HEK293 (cell line): Measurements from ENCODE around the gene CTIF.
A peak's percentile ranks its signal among the peaks of the same experiment; 100 is the strongest.

Experiments used
- CTCF ChIP-seq: fragments of 450-650 bp; formaldehyde crosslinking; IDR thresholded peaks from 2 replicates; pipeline ENCODE4 v1.5.1; 2016; ENCODE audit warnings: missing biosample characterization, missing genetic modification characterization
- GLIS1 ChIP-seq: fragments of 450-650 bp; formaldehyde crosslinking; IDR thresholded peaks from 2 replicates; pipeline ENCODE4 v1.5.1; 2016; ENCODE audit warnings: missing biosample characterization, missing genetic modification characterization
- HIC1 ChIP-seq: fragments of 450-650 bp; formaldehyde crosslinking; IDR thresholded peaks from 2 replicates; pipeline ENCODE4 v1.5.1; 2016; ENCODE audit warnings: missing biosample characterization, missing genetic modification characterization
- KLF1 ChIP-seq: fragments of 450-650 bp; formaldehyde crosslinking; IDR thresholded peaks from 2 replicates; pipeline ENCODE4 v1.5.1; 2016; ENCODE audit warnings: missing biosample characterization, missing genetic modification characterization
- SP3 ChIP-seq: fragments of 450-650 bp; formaldehyde crosslinking; IDR thresholded peaks from 2 replicates; pipeline ENCODE4 v1.5.1; 2016; ENCODE audit warnings: missing biosample characterization, missing genetic modification characterization
- SP7 ChIP-seq: fragments of 450-650 bp; formaldehyde crosslinking; IDR thresholded peaks from 2 replicates; pipeline ENCODE4 v1.5.1; 2016; ENCODE audit warnings: missing biosample characterization, missing genetic modification characterization
- TCF7L2 ChIP-seq: IDR thresholded peaks from 2 replicates; pipeline ENCODE4 v1.6.1; 2011; ENCODE audit warnings: low read depth, mild to moderate bottlenecking, inconsistent platforms, low read length, moderate library complexity, borderline replicate concordance
- ZBTB10 ChIP-seq: fragments of 450-650 bp; formaldehyde crosslinking; IDR thresholded peaks from 2 replicates; pipeline ENCODE4 v1.5.1; 2016; ENCODE audit warnings: missing biosample characterization, missing genetic modification characterization
- ZBTB49 ChIP-seq: fragments of 450-650 bp; formaldehyde crosslinking; IDR thresholded peaks from 2 replicates; pipeline ENCODE4 v1.5.1; 2016; ENCODE audit warnings: missing biosample characterization, missing genetic modification characterization, low read depth
- ZBTB6 ChIP-seq: fragments of 450-650 bp; formaldehyde crosslinking; IDR thresholded peaks from 2 replicates; pipeline ENCODE4 v1.5.1; 2017; ENCODE audit warnings: missing biosample characterization, missing genetic modification characterization
- ZBTB7A ChIP-seq: fragments of 450-650 bp; formaldehyde crosslinking; IDR thresholded peaks from 2 replicates; pipeline ENCODE4 v1.5.1; 2016; ENCODE audit warnings: low read depth, missing biosample characterization, missing genetic modification characterization
- ZFP37 ChIP-seq: fragments of 450-650 bp; formaldehyde crosslinking; IDR thresholded peaks from 2 replicates; pipeline ENCODE4 v1.5.1; 2016; ENCODE audit warnings: missing biosample characterization, missing genetic modification characterization
- ZNF132 ChIP-seq: fragments of 450-650 bp; formaldehyde crosslinking; IDR thresholded peaks from 2 replicates; pipeline ENCODE4 v1.5.1; 2017; ENCODE audit warnings: missing biosample characterization, missing genetic modification characterization, borderline replicate concordance
- ZNF133 ChIP-seq: fragments of 450-650 bp; formaldehyde crosslinking; IDR thresholded peaks from 2 replicates; pipeline ENCODE4 v1.5.1; 2016; ENCODE audit warnings: missing biosample characterization, missing genetic modification characterization
- ZNF2 ChIP-seq: fragments of 450-650 bp; formaldehyde crosslinking; IDR thresholded peaks from 2 replicates; pipeline ENCODE4 v1.5.1; 2016; ENCODE audit warnings: missing biosample characterization, missing genetic modification characterization
- ZNF266 ChIP-seq: fragments of 450-650 bp; formaldehyde crosslinking; IDR thresholded peaks from 2 replicates; pipeline ENCODE4 v1.5.1; 2016; ENCODE audit warnings: missing biosample characterization, missing genetic modification characterization, low read depth
- ZNF350 ChIP-seq: fragments of 450-650 bp; formaldehyde crosslinking; IDR thresholded peaks from 2 replicates; pipeline ENCODE4 v1.5.0; 2017; ENCODE audit warnings: missing biosample characterization, mild to moderate bottlenecking, missing genetic modification characterization
- ZNF366 ChIP-seq: fragments of 450-650 bp; formaldehyde crosslinking; conservative IDR thresholded peaks from 2 replicates; pipeline ENCODE4 v1.5.1; 2016; ENCODE audit warnings: missing biosample characterization, missing genetic modification characterization
- ZNF391 ChIP-seq: fragments of 450-650 bp; formaldehyde crosslinking; IDR thresholded peaks from 2 replicates; pipeline ENCODE4 v1.5.1; 2016; ENCODE audit warnings: low read depth, missing biosample characterization, missing genetic modification characterization, borderline replicate concordance
- ZNF404 ChIP-seq: fragments of 450-650 bp; formaldehyde crosslinking; IDR thresholded peaks from 2 replicates; pipeline ENCODE4 v1.5.1; 2017; ENCODE audit warnings: missing biosample characterization, missing genetic modification characterization
- ZNF416 ChIP-seq: fragments of 450-650 bp; formaldehyde crosslinking; IDR thresholded peaks from 2 replicates; pipeline ENCODE4 v1.5.1; 2016; ENCODE audit warnings: missing biosample characterization, missing genetic modification characterization
- ZNF423 ChIP-seq: fragments of 450-650 bp; formaldehyde crosslinking; IDR thresholded peaks from 2 replicates; pipeline ENCODE4 v1.5.1; 2016; ENCODE audit warnings: missing biosample characterization, missing genetic modification characterization
- ZNF610 ChIP-seq: fragments of 450-650 bp; formaldehyde crosslinking; IDR thresholded peaks from 2 replicates; pipeline ENCODE4 v1.5.1; 2016; ENCODE audit warnings: missing biosample characterization, missing genetic modification characterization, borderline replicate concordance
- ZNF621 ChIP-seq: fragments of 450-650 bp; formaldehyde crosslinking; IDR thresholded peaks from 2 replicates; pipeline ENCODE4 v1.5.1; 2017; ENCODE audit warnings: missing biosample characterization, missing genetic modification characterization
- ZNF658 ChIP-seq: fragments of 450-650 bp; formaldehyde crosslinking; IDR thresholded peaks from 2 replicates; pipeline ENCODE4; 2016; ENCODE audit warnings: missing biosample characterization, missing genetic modification characterization
- ZNF692 ChIP-seq: fragments of 450-650 bp; formaldehyde crosslinking; IDR thresholded peaks from 2 replicates; pipeline ENCODE4 v1.5.1; 2016; ENCODE audit warnings: missing biosample characterization, missing genetic modification characterization
- ZNF76 ChIP-seq: fragments of 450-650 bp; formaldehyde crosslinking; IDR thresholded peaks from 2 replicates; pipeline ENCODE4; 2016; ENCODE audit warnings: low read depth, missing biosample characterization, missing genetic modification characterization, borderline replicate concordance
- ZNF777 ChIP-seq: fragments of 450-650 bp; formaldehyde crosslinking; IDR thresholded peaks from 2 replicates; pipeline ENCODE4 v1.5.1; 2017; ENCODE audit warnings: missing biosample characterization, missing genetic modification characterization, borderline replicate concordance
- ZNF785 ChIP-seq: fragments of 450-650 bp; formaldehyde crosslinking; IDR thresholded peaks from 2 replicates; pipeline ENCODE4 v1.5.1; 2016; ENCODE audit warnings: missing biosample characterization, missing genetic modification characterization
- ZSCAN16 ChIP-seq: fragments of 450-650 bp; formaldehyde crosslinking; IDR thresholded peaks from 2 replicates; pipeline ENCODE4 v1.5.1; 2016; ENCODE audit warnings: missing biosample characterization, missing genetic modification characterization

CTIF gene

GRCh38 chr18:48675352-48675761 is 136.5 kb downstream of the CTIF start (continued):
- TF ChIP-seq HIC1 (tag by site-specific recombination), result no peak
- 0 out of 2 replicates have a peak, but pooled peaks have one; percentile 6 for TF ChIP-seq ZNF423
- peak; percentile 44; the same call in 1 of the 2 replicates for TF ChIP-seq ZNF692 (tag by site-specific recombination)
- TF ChIP-seq ZNF658 (tag by site-specific recombination), result no peak
- TF ChIP-seq ZNF404 (tag by site-specific recombination), result no peak
- TF ChIP-seq TCF7L2, result no peak
- no peak for TF ChIP-seq ZBTB7A (tag by site-specific recombination)
- peak; percentile 89; the same call in 1 of the 2 replicates for TF ChIP-seq ZNF391 (tag by site-specific recombination)
- TF ChIP-seq GLIS1 (tag by site-specific recombination), result peak; percentile 71
- TF ChIP-seq ZNF350 (tag by site-specific recombination), result no peak
- TF ChIP-seq SP7 (tag by site-specific recombination), result 0 out of 2 replicates have a peak, but pooled peaks have one; percentile 41
- no peak for TF ChIP-seq ZBTB10 (tag by site-specific recombination)
- TF ChIP-seq CTCF, result peak; percentile 99
- TF ChIP-seq ZNF777 (tag by site-specific recombination), result no peak
- peak; percentile 69; the same call in 1 of the 2 replicates for TF ChIP-seq ZFP37 (tag by site-specific recombination)
- no peak for TF ChIP-seq ZNF610
- TF ChIP-seq ZNF621 (tag by site-specific recombination), result no peak
- no peak for TF ChIP-seq ZNF785
- TF ChIP-seq SP3 (tag by site-specific recombination), result peak; percentile 54
- TF ChIP-seq ZNF266 (tag by site-specific recombination), result no peak
- TF ChIP-seq ZSCAN16 (tag by site-specific recombination), result no peak
- TF ChIP-seq ZBTB49 (tag by site-specific recombination), result no peak
- TF ChIP-seq ZNF133, result no peak
- no peak for TF ChIP-seq ZBTB6
- TF ChIP-seq ZNF366, result no peak
- no peak for TF ChIP-seq ZNF416
- TF ChIP-seq KLF1 (tag by site-specific recombination), result no peak
- TF ChIP-seq ZNF132, result no peak
- peak; percentile 68 for TF ChIP-seq ZNF2 (tag by site-specific recombination)
- TF ChIP-seq ZNF76 (tag by site-specific recombination), result no peak
